ENCODE data around the gene KCNG2. TPM values are rescaled to one million over a fixed set of nuclear protein-coding genes. Genes with fewer than 3 reads are reported as not detected.

Gene KCNG2
- total and polyA plus RNA-seq, 2 of the 4 experiments (the other 2 are of a cell fraction): not detected

- TF ChIP-seq CHD1 (IDR thresholded peaks at IDR 0.05; ENCODE audit: low read depth, low read length): no peak
- TF ChIP-seq MAZ (IDR thresholded peaks at IDR 0.05; ENCODE audit: borderline replicate concordance, low read depth, low read length): no peak
- TF ChIP-seq FOS (IDR thresholded peaks at IDR 0.05; ENCODE audit: low read depth, low read length): no peak
- TF ChIP-seq MAFK (IDR thresholded peaks at IDR 0.05; ENCODE audit: low read depth, low read length): no peak
- TF ChIP-seq RFX5 (IDR thresholded peaks at IDR 0.05; ENCODE audit: low read depth, low read length): no peak
Observed at GRCh38 chr18:79916128-79916494, 118.4 kb downstream of the KCNG2 start (continued).

- no peaks in the 10 kb centered on the region for H3K27me3 ChIP-seq (ENCODE audit: control insufficient read depth, insufficient read depth, low read length)
- WGBS, 2 experiments (ENCODE audit: extremely low coverage in 2 of 2, insufficient read length in 1 of 2): 100% methylated on average over 4 of the region's 24 CpGs; no CpG with 5 or more reads in 1 of the 2 experiments
- no peak overlapping the region for H2AK5ac ChIP-seq (ENCODE audit: low read depth, low read length)
- H4K5ac ChIP-seq (ENCODE audit: low read depth, low read length): no peak overlapping the region
- peaks cover 13 to 35% of the 10 kb centered on the region in 2 experiments for H3K79me1 ChIP-seq (ENCODE audit: low read depth in 1 of 2, low read length in 2 of 2)
- no TSS peak for BruUV-seq (replicated peaks)
- H3K14ac ChIP-seq (replicated peaks; ENCODE audit: low read depth, low read length): no peak overlapping the region
- H3K27ac ChIP-seq (ENCODE audit: insufficient read depth, low read length): no peak overlapping the region
- peaks cover 11% of the 10 kb centered on the region; the same call in 1 of the 2 replicates for H3K9me3 ChIP-seq (ENCODE audit: control insufficient read depth, insufficient read depth, low read length)
- H2BK5ac ChIP-seq (ENCODE audit: low read depth, low read length, poor library complexity, severe bottlenecking): no peak overlapping the region
- no peak overlapping the region for H2AFZ ChIP-seq (replicated peaks; ENCODE audit: low read length, poor library complexity)
- H3K4me2 ChIP-seq (ENCODE audit: low read depth, low read length): no peak overlapping the region
- no peak overlapping the region for H3K9ac ChIP-seq (ENCODE audit: low read depth, low read length)
- in situ Hi-C loops (cut with MboI; ENCODE audit: low sequenced_read_pairs) (no loop called here), intact Hi-C loops (cut with micrococcal nuclease) (no loop called here), dilution Hi-C loops (cut with HindIII; ENCODE audit: low sequenced_read_pairs, unreplicated experiment) (no loop called here)
- ATAC-seq (ENCODE audit: low read depth): no peak
- H3K23ac ChIP-seq (ENCODE audit: low read depth, low read length): no peak overlapping the region
- no peak overlapping the region for H3K4ac ChIP-seq (ENCODE audit: low read depth, low read length)
- no peak overlapping the region for H2BK15ac ChIP-seq (ENCODE audit: low read depth, low read length)
- ChIA-PET POLR2A (ENCODE audit: unreplicated experiment) (no interaction called here), CTCF (no interaction called here)
- H3K9me1 ChIP-seq (ENCODE audit: insufficient read depth, low read length): 0 out of 2 replicates have a peak, but pooled peaks cover 4% of the 10 kb centered on the region
- H3K56ac ChIP-seq (ENCODE audit: extremely low read depth, insufficient read depth, low read length): no peak overlapping the region
- no peak overlapping the region for H4K8ac ChIP-seq (ENCODE audit: low read depth in 2 of 2, low read length in 2 of 2)
- no peak overlapping the region for H4K91ac ChIP-seq (ENCODE audit: insufficient read depth, low read depth, low read length)
- H3K36me3 ChIP-seq (ENCODE audit: control insufficient read depth, insufficient read depth, low read length): peaks cover 53% of the 10 kb centered on the region
- no peak overlapping the region for H2AK9ac ChIP-seq (replicated peaks; ENCODE audit: low read depth, low read length, poor library complexity)
- H4K20me1 ChIP-seq (ENCODE audit: insufficient read depth, low read length): peaks cover 12% of the 10 kb centered on the region
- no peak overlapping the region for H2BK20ac ChIP-seq (ENCODE audit: low read depth, low read length)
- H3K4me1 ChIP-seq (ENCODE audit: control insufficient read depth, insufficient read depth, low read length): no peaks in the 10 kb centered on the region
- no peak overlapping the region for H2BK120ac ChIP-seq (ENCODE audit: low read depth, low read length)
- no peak for DNase-seq
- no peak overlapping the region for H3K4me3 ChIP-seq (ENCODE audit: insufficient read depth, low read depth, low read length)
- H3K18ac ChIP-seq (ENCODE audit: low read depth, low read length): no peak overlapping the region
- TF ChIP-seq SMC3 (IDR thresholded peaks at IDR 0.05; ENCODE audit: low read depth, low read length): no peak
- TF ChIP-seq POLR2A (IDR thresholded peaks at IDR 0.05; ENCODE audit: low read depth, low read length): no peak
- no peak for TF ChIP-seq MXI1 (IDR thresholded peaks at IDR 0.05; ENCODE audit: borderline replicate concordance, low read depth, low read length)
- TF ChIP-seq CTCF (conservative IDR thresholded peaks at IDR 0.05; ENCODE audit: low read depth, low read length): no peak
- no peak for TF ChIP-seq RAD21 (IDR thresholded peaks at IDR 0.05; ENCODE audit: low read length)
- no peak for TF ChIP-seq CHD1 (IDR thresholded peaks at IDR 0.05; ENCODE audit: low read depth, low read length)
- TF ChIP-seq ELK1 (IDR thresholded peaks at IDR 0.05; ENCODE audit: borderline replicate concordance, low read depth, low read length): no peak
- no peak for TF ChIP-seq RFX5 (IDR thresholded peaks at IDR 0.05; ENCODE audit: low read depth, low read length)
- TF ChIP-seq RCOR1 (IDR thresholded peaks at IDR 0.05; ENCODE audit: insufficient replicate concordance, low read length): no peak
- no peak for TF ChIP-seq MAZ (IDR thresholded peaks at IDR 0.05; ENCODE audit: borderline replicate concordance, low read depth, low read length)
- no peak for TF ChIP-seq MAFK (IDR thresholded peaks at IDR 0.05; ENCODE audit: low read depth, low read length)
- TF ChIP-seq, protein P1, sequence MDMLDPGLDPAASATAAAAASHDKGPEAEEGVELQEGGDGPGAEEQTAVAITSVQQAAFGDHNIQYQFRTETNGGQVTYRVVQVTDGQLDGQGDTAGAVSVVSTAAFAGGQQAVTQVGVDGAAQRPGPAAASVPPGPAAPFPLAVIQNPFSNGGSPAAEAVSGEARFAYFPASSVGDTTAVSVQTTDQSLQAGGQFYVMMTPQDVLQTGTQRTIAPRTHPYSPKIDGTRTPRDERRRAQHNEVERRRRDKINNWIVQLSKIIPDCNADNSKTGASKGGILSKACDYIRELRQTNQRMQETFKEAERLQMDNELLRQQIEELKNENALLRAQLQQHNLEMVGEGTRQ (IDR thresholded peaks at IDR 0.05; ENCODE audit: low read depth, low read length): no peak
Observed at GRCh38 chr18:79916546-79917168, 118.9 kb downstream of the KCNG2 start.

Data from IMR-90 (cell line).